Measurements from ENCODE around the gene PNMA5.

The PNMA5 gene

DNA sequence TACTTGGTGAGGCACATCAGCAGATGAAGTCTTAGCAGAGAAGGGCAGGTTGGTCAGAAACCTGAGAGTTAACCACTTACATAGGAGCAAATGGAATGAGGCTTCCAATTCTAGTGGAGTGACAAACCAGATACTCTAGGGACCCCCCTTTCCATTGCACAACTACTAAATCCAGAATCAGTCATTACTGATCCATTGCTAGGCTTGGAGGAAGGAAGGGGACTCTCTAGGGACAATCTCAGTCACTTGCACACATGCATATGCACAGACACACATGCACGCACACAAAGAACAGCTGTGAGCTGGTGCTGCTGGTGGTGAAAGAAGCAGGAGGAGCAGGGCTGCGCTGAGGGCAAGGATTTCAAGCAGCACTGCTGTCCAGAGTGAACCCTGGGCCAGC, 25.7 kb downstream of the PNMA5 start:
- no peak overlapping the region; a peak in 1 of 20 replicates for H3K4me3 ChIP-seq
- peak overlapping the region in 6 of 11 experiments; percentile 24 to 76 (median 68); a peak in 11 of 22 replicates for H3K9ac ChIP-seq
- H3K9me3 ChIP-seq (replicated peaks in 1 of 11) = peaks cover 0 to 20% (median 0%) of the 10 kb centered on the region in 11 experiments; a peak in 3 of 22 replicates
- H3K36me3 ChIP-seq = no peaks in the 10 kb centered on the region
- TF ChIP-seq Cebpa-rat (IDR thresholded peaks at IDR 0.05) = peak in 4 of 11 experiments; percentile 48 to 91 (median 73); a peak in 5 of 22 replicates
- peaks cover 97 to 100% (median 100%) of the 10 kb centered on the region in 11 experiments for H3K27me3 ChIP-seq
- peaks cover 0 to 39% (median 29%) of the 10 kb centered on the region in 10 experiments; a peak in 16 of 20 replicates for H3K4me1 ChIP-seq
- peak overlapping the region in 9 of 11 experiments; percentile 31 to 75 (median 63); a peak in 18 of 22 replicates for H3K4me2 ChIP-seq
- H3K27ac ChIP-seq = peak overlapping the region in 7 of 11 experiments; percentile 19 to 86 (median 79); a peak in 12 of 22 replicates
- peaks cover 0 to 8% (median 0%) of the 10 kb centered on the region in 11 experiments; a peak in 4 of 22 replicates for H4K20me1 ChIP-seq

- peaks cover 80 to 99% (median 97%) of the 10 kb centered on the region in 11 experiments for H3K27me3 ChIP-seq
- TF ChIP-seq Cebpa-rat (IDR thresholded peaks at IDR 0.05) = no peak
- H4K20me1 ChIP-seq = peaks cover 0 to 27% (median 0%) of the 10 kb centered on the region in 11 experiments; a peak in 7 of 22 replicates
- no peak overlapping the region for H3K4me3 ChIP-seq
- H3K4me1 ChIP-seq = peaks cover 6 to 10% (median 8%) of the 10 kb centered on the region in 10 experiments; a peak in 16 of 20 replicates
- no peak overlapping the region for H3K9ac ChIP-seq
- H3K36me3 ChIP-seq = no peaks in the 10 kb centered on the region
- H3K27ac ChIP-seq = no peak overlapping the region
- no peak overlapping the region for H3K4me2 ChIP-seq
- no peaks in the 10 kb centered on the region for H3K9me3 ChIP-seq (replicated peaks in 1 of 11)
Observed at GRCh38 chrX:152960115-152960514, 33.8 kb downstream of the PNMA5 start.

DNA sequence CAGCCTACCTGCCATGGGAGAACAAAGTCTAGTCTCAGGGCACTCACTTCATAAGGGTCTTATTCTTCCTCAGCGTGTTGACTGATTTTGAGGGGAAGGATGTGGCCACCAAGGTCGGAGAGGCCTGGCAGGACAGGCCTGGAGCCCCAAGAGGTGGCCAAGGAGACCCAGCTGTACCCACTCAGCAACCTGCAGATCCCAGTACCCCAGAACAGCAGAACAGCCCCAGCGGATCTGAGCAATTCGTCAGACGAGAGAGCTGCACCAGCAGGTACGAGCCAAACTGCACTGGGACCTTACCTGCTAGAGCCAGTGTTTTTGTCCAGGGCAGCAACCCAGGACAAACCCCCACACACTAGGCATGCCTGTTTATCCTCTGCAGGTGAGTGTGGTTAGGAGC, 34.3 kb downstream of the PNMA5 start:
- Histone ChIP-seq H3K9ac (no peak overlapping the region), H3K36me3 (no peaks in the 10 kb centered on the region), H3K27ac (peak overlapping the region in 2 of 11 experiments; percentile 4 to 26; a peak in 2 of 22 replicates), H3K4me3 (no peak overlapping the region), H3K27me3 (peaks cover 80 to 99% (median 97%) of the 10 kb centered on the region in 11 experiments), H3K4me2 (no peak overlapping the region), H3K9me3 (replicated peaks in 1 of 11) (no peaks in the 10 kb centered on the region), H3K4me1 (peaks cover 6 to 10% (median 8%) of the 10 kb centered on the region in 10 experiments; a peak in 16 of 20 replicates), H4K20me1 (peaks cover 0 to 27% (median 0%) of the 10 kb centered on the region in 11 experiments; a peak in 7 of 22 replicates)
- no peak for TF ChIP-seq Cebpa-rat (IDR thresholded peaks at IDR 0.05)

DNA sequence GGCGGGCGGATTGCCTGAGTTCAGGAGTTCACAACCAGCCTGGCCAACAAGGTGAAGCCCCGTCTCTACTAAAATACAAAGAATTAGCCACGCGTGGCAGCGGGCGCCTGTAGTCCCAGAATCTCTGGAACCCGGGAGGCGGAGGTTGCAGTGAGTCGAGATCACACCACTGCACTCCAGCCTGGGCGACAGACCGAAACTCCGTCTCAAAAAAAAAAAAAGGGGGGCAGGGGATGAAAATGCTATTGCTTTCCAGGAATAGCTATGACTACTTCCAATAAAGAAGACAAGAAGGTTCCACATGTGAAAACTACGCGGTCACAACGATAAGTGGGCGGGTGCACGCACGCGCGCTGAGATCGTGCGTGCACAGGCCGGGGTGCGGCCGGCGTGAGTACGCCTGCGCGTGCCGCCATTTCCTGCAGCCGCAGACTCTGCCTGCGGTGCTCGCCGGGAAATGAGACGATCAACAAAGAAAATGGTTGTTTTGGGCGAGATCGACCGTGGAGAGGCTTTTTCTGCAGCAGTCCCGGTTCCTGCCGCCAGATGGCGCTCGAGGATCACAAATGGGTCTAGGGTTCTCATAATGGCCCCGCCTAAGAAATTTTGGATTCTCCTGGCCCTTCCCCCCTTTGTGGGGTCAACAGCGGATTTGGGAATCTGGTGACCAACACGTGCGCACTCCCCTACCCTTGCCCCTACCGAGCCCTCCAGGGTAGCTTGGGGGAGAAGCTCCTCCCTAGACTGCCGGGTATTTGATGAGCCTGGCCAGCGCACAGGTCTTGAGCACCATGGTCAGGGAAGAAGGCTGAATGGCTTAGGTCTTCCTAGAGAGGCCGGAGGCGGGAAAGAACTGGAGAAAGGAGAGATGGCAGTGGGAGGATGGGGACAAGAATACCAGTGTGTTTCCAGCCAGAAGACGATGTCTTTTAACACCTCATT, 35.1 kb downstream of the PNMA5 start:
- peak overlapping the region; percentile 34 to 61 (median 49); a peak in 19 of 20 replicates for H3K4me3 ChIP-seq
- peaks cover 0 to 25% (median 0%) of the 10 kb centered on the region in 11 experiments; a peak in 7 of 22 replicates for H4K20me1 ChIP-seq
- no peak for TF ChIP-seq Cebpa-rat (IDR thresholded peaks at IDR 0.05)
- H3K36me3 ChIP-seq = no peaks in the 10 kb centered on the region
- peak overlapping the region; percentile 41 to 82 (median 70); a peak in 21 of 22 replicates for H3K27ac ChIP-seq
- H3K4me2 ChIP-seq = peak overlapping the region; percentile 47 to 77 (median 69)
- H3K4me1 ChIP-seq = peaks cover 6 to 10% (median 8%) of the 10 kb centered on the region in 10 experiments; a peak in 16 of 20 replicates
- peak overlapping the region; percentile 39 to 70 (median 58); a peak in 17 of 22 replicates for H3K9ac ChIP-seq
- H3K9me3 ChIP-seq (replicated peaks in 1 of 11) = no peaks in the 10 kb centered on the region
- H3K27me3 ChIP-seq = peaks cover 80 to 99% (median 97%) of the 10 kb centered on the region in 11 experiments

GRCh38 chrX:152958047-152958446, 35.9 kb downstream of the PNMA5 start:
- peak overlapping the region; percentile 39 to 70 (median 58); a peak in 17 of 22 replicates for H3K9ac ChIP-seq
- TF ChIP-seq Cebpa-rat (IDR thresholded peaks at IDR 0.05) = no peak
- peaks cover 6 to 10% (median 8%) of the 10 kb centered on the region in 10 experiments; a peak in 16 of 20 replicates for H3K4me1 ChIP-seq
- H3K4me2 ChIP-seq = peak overlapping the region; percentile 47 to 77 (median 69)
- no peaks in the 10 kb centered on the region for H3K36me3 ChIP-seq
- H3K27me3 ChIP-seq = peaks cover 80 to 99% (median 97%) of the 10 kb centered on the region in 11 experiments
- H4K20me1 ChIP-seq = peaks cover 0 to 18% (median 0%) of the 10 kb centered on the region in 11 experiments; a peak in 7 of 22 replicates
- peak overlapping the region; percentile 41 to 82 (median 70); a peak in 21 of 22 replicates for H3K27ac ChIP-seq
- peak overlapping the region; percentile 34 to 61 (median 49); a peak in 17 of 20 replicates for H3K4me3 ChIP-seq
- no peaks in the 10 kb centered on the region for H3K9me3 ChIP-seq (replicated peaks in 1 of 11)

GRCh38 chrX:152950786-152951185, 43.1 kb downstream of the PNMA5 start:
- H3K27ac ChIP-seq = no peak overlapping the region
- TF ChIP-seq Cebpa-rat (IDR thresholded peaks at IDR 0.05) = no peak
- H3K9ac ChIP-seq = no peak overlapping the region
- H3K4me1 ChIP-seq = peaks cover 0 to 4% (median 0%) of the 10 kb centered on the region in 10 experiments; a peak in 2 of 20 replicates
- peaks cover 86 to 98% (median 90%) of the 10 kb centered on the region in 11 experiments for H3K27me3 ChIP-seq
- no peaks in the 10 kb centered on the region for H3K9me3 ChIP-seq (replicated peaks in 1 of 11)
- H3K4me2 ChIP-seq = no peak overlapping the region
- no peaks in the 10 kb centered on the region for H3K36me3 ChIP-seq
- no peak overlapping the region for H3K4me3 ChIP-seq
- H4K20me1 ChIP-seq = peaks cover 0 to 21% (median 0%) of the 10 kb centered on the region in 11 experiments; a peak in 6 of 22 replicates

DNA sequence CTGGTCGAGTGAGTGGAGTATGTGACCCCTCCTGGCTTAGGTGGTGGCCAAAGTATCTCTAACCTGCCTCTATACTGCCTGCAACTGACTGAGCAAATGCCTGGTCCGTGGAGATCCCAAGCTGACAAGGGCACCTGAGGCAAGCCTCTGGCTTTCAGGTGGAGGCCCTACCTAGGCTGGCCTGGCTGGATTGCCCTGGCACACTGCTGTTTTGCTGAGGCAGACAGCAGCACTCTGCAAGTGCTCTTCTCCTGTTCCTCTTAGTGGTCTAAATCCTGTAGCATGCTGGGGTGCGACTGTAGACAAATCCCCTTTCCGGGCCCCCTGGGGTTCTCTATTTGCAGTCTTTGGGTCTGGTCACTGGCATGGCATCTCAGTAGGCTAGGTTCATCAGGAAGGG, 44.8 kb downstream of the PNMA5 start:
- peaks cover 0 to 6% (median 0%) of the 10 kb centered on the region in 10 experiments; a peak in 2 of 20 replicates for H3K4me1 ChIP-seq
- no peaks in the 10 kb centered on the region for H3K36me3 ChIP-seq
- no peak for TF ChIP-seq Cebpa-rat (IDR thresholded peaks at IDR 0.05)
- no peak overlapping the region for H3K27ac ChIP-seq
- H3K9me3 ChIP-seq (replicated peaks in 1 of 11) = no peaks in the 10 kb centered on the region
- no peak overlapping the region for H3K9ac ChIP-seq
- H3K4me2 ChIP-seq = no peak overlapping the region
- peaks cover 88 to 98% (median 90%) of the 10 kb centered on the region in 11 experiments for H3K27me3 ChIP-seq
- peaks cover 0 to 21% (median 0%) of the 10 kb centered on the region in 11 experiments; a peak in 8 of 22 replicates for H4K20me1 ChIP-seq
- H3K4me3 ChIP-seq = no peak overlapping the region

GRCh38 chrX:152946681-152947080, 47.2 kb downstream of the PNMA5 start:
- Histone ChIP-seq H3K27ac (no peak overlapping the region), H3K4me2 (no peak overlapping the region), H3K27me3 (peaks cover 83 to 97% (median 94%) of the 10 kb centered on the region in 11 experiments), H3K9me3 (replicated peaks in 1 of 11) (peaks cover 0 to 5% (median 0%) of the 10 kb centered on the region in 11 experiments; a peak in 5 of 22 replicates), H3K36me3 (no peaks in the 10 kb centered on the region), H4K20me1 (peaks cover 0 to 21% (median 0%) of the 10 kb centered on the region in 11 experiments; a peak in 8 of 22 replicates), H3K4me3 (no peak overlapping the region), H3K9ac (no peak overlapping the region), H3K4me1 (peaks cover 0 to 13% (median 6%) of the 10 kb centered on the region in 10 experiments; a peak in 8 of 20 replicates)
- no peak for TF ChIP-seq Cebpa-rat (IDR thresholded peaks at IDR 0.05)

All from BLaER1 treated with 17β-estradiol and CSF1 and Interleukin-3, amounts not matched to agents 10 nM and 100 nM (cell line).